Femur (tissue), 1 donor: ENCODE measurements around the gene TH.

ENCODE experiments used
- DNase-seq: peaks from one replicate; pipeline ENCODE4 v3.0.0-alpha.2; 2017

Gene TH

GRCh38 chr11:2139621-2140337 is 31.8 kb downstream of the TH start:
- DNase-seq, result no peak

- DNase-seq, result peak; percentile 81
These were observed 32.5 kb downstream of the TH start, which contains the start of gene IGF2 for GRCh38 chr11:2139123-2139521. Gene IGF2 (minus strand): TSS chr11:2139389. CDS start chr11:2135523, 3,866 bp downstream.

GRCh38 chr11:2138431-2139122 is 33.0 kb downstream of the TH start:
- DNase-seq, result peak; percentile 48

GRCh38 chr11:2138068-2138430 is 33.6 kb downstream of the TH start:
- no peak for DNase-seq

- DNase-seq, result peak; percentile 92
These were observed 34.2 kb downstream of the TH start for GRCh38 chr11:2137202-2138067.

- no peak for DNase-seq
These were observed 34.7 kb downstream of the TH start for GRCh38 chr11:2136952-2137201.

- DNase-seq, result no peak
These were observed 35.2 kb downstream of the TH start for GRCh38 chr11:2136209-2136951.

GRCh38 chr11:2135648-2136201 is 35.9 kb downstream of the TH start:
- peak; percentile 61 for DNase-seq

GRCh38 chr11:2135018-2135569 is 36.5 kb downstream of the TH start:
- peak; percentile 16 for DNase-seq

- DNase-seq, result peak; percentile 22
These were observed 37.3 kb downstream of the TH start for GRCh38 chr11:2134022-2135010.

GRCh38 chr11:2133241-2134021 is 38.2 kb downstream of the TH start:
- DNase-seq, result peak; percentile 29

GRCh38 chr11:2132874-2133240 is 38.8 kb downstream of the TH start:
- peak; percentile 26 for DNase-seq

- DNase-seq, result peak; percentile 15
These were observed 39.4 kb downstream of the TH start for GRCh38 chr11:2132246-2132645.

GRCh38 chr11:2131371-2132236 is 40.0 kb downstream of the TH start:
- peak; percentile 15 for DNase-seq

- peak; percentile 19 for DNase-seq
These were observed 40.7 kb downstream of the TH start for GRCh38 chr11:2130881-2131352.

- peak; percentile 27 for DNase-seq
These were observed 41.8 kb downstream of the TH start for GRCh38 chr11:2129699-2130366.

GRCh38 chr11:2129308-2129698 is 42.3 kb downstream of the TH start:
- DNase-seq, result peak; percentile 20

GRCh38 chr11:2128511-2129307 is 42.9 kb downstream of the TH start:
- no peak for DNase-seq
